ENCODE data around the gene C5orf63.
"Not testable (repeated sequence)": the region's sequence is repeated elsewhere in the genome, so short reads cannot be mapped to it uniquely, and the experiment has no call there.

The C5orf63 gene

DNA sequence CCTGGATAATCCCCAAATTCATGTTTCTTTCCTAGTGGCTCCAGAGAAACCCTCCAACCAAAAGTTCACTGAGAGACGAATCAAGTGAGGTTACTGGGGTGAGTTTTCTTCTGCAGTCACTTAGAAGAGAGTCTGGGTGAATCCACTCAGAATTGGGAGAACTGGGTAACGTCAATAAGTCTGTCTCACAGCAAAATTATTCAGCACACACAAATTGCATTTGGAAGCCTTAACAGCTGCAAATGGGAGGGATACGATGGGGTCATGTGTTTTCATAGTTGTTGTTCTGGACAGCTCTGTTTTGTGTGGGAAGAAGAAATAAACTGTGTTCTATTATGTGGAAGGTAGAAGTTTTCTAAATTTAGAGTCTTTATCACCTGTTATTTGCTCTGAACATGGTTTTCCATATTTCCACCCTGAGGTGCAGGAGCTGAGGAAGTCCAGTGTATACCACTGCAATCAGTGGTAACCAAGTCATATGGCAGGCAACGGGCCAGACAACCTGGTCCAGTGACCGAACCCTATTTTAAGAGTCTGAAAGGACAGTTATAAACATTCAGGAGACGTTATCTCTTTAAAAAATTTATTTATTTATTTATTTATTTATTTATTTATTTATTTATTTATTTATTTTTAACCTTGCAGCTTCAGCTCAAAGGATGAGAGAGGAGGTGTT, 64.9 kb downstream of the C5orf63 start:
- Histone ChIP-seq H3K27me3 (replicated peaks; ENCODE audit: insufficient read depth, low read length) (no peaks in the 10 kb centered on the region), H3K27ac (ENCODE audit: low read length) (no peak overlapping the region), H3K36me3 (replicated peaks; ENCODE audit: insufficient read depth, low read length) (no peaks in the 10 kb centered on the region), H3K9me3 (replicated peaks; ENCODE audit: insufficient read depth, low read length) (no peaks in the 10 kb centered on the region), H3K9me2 (replicated peaks; ENCODE audit: insufficient read depth, low read length) (no peaks in the 10 kb centered on the region), H3K4me2 (ENCODE audit: low read depth, low read length) (no peak overlapping the region), H3F3A (ENCODE audit: insufficient read depth, low read length) (no peaks in the 10 kb centered on the region), H3K79me2 (ENCODE audit: low read length) (peaks cover 28% of the 10 kb centered on the region), H3K4me1 (ENCODE audit: low read length) (peaks cover 10% of the 10 kb centered on the region), H4K20me1 (ENCODE audit: insufficient read depth, low read length) (no peaks in the 10 kb centered on the region), H3K9ac (ENCODE audit: low read length) (no peak overlapping the region), H3K4me3 (ENCODE audit: low read length) (no peak overlapping the region), H2AFZ (ENCODE audit: low read length) (no peak overlapping the region)
- DNase-seq, result no peak
- no peak for TF ChIP-seq EZH2 (optimal IDR thresholded peaks at IDR 0.05; ENCODE audit: low read depth, low read length)
- no peak for TF ChIP-seq EZH2phosphoT487 (IDR thresholded peaks at IDR 0.05; ENCODE audit: low read length)
- TF ChIP-seq, protein P1, sequence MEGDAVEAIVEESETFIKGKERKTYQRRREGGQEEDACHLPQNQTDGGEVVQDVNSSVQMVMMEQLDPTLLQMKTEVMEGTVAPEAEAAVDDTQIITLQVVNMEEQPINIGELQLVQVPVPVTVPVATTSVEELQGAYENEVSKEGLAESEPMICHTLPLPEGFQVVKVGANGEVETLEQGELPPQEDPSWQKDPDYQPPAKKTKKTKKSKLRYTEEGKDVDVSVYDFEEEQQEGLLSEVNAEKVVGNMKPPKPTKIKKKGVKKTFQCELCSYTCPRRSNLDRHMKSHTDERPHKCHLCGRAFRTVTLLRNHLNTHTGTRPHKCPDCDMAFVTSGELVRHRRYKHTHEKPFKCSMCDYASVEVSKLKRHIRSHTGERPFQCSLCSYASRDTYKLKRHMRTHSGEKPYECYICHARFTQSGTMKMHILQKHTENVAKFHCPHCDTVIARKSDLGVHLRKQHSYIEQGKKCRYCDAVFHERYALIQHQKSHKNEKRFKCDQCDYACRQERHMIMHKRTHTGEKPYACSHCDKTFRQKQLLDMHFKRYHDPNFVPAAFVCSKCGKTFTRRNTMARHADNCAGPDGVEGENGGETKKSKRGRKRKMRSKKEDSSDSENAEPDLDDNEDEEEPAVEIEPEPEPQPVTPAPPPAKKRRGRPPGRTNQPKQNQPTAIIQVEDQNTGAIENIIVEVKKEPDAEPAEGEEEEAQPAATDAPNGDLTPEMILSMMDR (IDR thresholded peaks at IDR 0.05; ENCODE audit: low read length), result no peak

DNA sequence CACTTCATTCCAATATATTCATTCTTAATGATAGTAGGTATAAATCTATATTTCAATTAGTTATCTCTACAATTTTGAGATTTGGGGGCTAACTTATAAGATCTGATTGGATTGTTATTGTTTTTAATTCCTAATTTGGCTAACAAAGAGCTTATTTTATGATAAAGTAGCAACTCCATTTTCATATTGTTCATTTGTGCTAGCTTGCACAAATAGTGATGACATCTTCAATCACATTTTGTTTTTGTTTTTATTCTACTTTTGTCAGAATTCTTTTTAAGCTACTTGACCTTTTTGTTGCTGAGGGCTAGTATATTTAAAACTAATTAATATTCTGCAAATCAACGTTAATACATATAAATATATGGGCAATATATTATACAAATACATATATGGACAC, 65.8 kb downstream of the C5orf63 start:
- H3K36me3 ChIP-seq (replicated peaks; ENCODE audit: insufficient read depth, low read length), result no peaks in the 10 kb centered on the region
- no peak overlapping the region for H3K4me3 ChIP-seq (ENCODE audit: low read length)
- H3K27ac ChIP-seq (ENCODE audit: low read length), result no peak overlapping the region
- H3K4me1 ChIP-seq (ENCODE audit: low read length), result peaks cover 10% of the 10 kb centered on the region
- no peaks in the 10 kb centered on the region for H3K27me3 ChIP-seq (replicated peaks; ENCODE audit: insufficient read depth, low read length)
- H4K20me1 ChIP-seq (ENCODE audit: insufficient read depth, low read length), result no peaks in the 10 kb centered on the region
- TF ChIP-seq EZH2phosphoT487 (IDR thresholded peaks at IDR 0.05; ENCODE audit: low read length) (no peak), EZH2 (optimal IDR thresholded peaks at IDR 0.05; ENCODE audit: low read depth, low read length) (no peak)
- TF ChIP-seq, protein P1 (IDR thresholded peaks at IDR 0.05; ENCODE audit: low read length), result no peak
- H3K9me3 ChIP-seq (replicated peaks; ENCODE audit: insufficient read depth, low read length), result no peaks in the 10 kb centered on the region
- no peak overlapping the region for H2AFZ ChIP-seq (ENCODE audit: low read length)
- DNase-seq, result no peak
- H3K4me2 ChIP-seq (ENCODE audit: low read depth, low read length), result no peak overlapping the region
- H3K9me2 ChIP-seq (replicated peaks; ENCODE audit: insufficient read depth, low read length), result no peaks in the 10 kb centered on the region
- H3F3A ChIP-seq (ENCODE audit: insufficient read depth, low read length), result no peaks in the 10 kb centered on the region
- H3K79me2 ChIP-seq (ENCODE audit: low read length), result peaks cover 27% of the 10 kb centered on the region
- H3K9ac ChIP-seq (ENCODE audit: low read length), result no peak overlapping the region

DNA sequence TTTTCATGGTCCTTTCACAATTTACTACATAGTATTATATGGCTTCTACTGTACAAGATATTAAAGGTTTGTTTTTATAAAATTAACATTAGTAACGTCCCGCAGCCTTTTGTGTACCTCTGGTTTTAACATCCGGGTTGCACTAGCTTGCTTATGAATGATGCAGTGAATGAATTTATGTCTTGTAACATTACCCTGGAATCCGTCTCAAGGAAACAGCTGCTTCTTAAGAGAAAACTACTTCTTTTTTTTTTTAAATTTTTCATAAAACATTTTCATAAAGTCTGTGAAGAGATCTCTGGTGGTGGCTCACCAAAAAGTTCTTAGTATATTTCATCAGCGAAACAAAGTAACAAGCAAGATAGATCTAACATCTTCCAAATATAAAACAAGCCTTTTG, 66.6 kb downstream of the C5orf63 start:
- no peak for DNase-seq
- Histone ChIP-seq H3K36me3 (replicated peaks; ENCODE audit: insufficient read depth, low read length) (no peaks in the 10 kb centered on the region), H3K4me3 (ENCODE audit: low read length) (no peak overlapping the region), H3K9me2 (replicated peaks; ENCODE audit: insufficient read depth, low read length) (no peaks in the 10 kb centered on the region), H3K4me1 (ENCODE audit: low read length) (peaks cover 5% of the 10 kb centered on the region), H3K27me3 (replicated peaks; ENCODE audit: insufficient read depth, low read length) (no peaks in the 10 kb centered on the region), H3K9ac (ENCODE audit: low read length) (no peak overlapping the region), H3K27ac (ENCODE audit: low read length) (no peak overlapping the region), H3K4me2 (ENCODE audit: low read depth, low read length) (no peak overlapping the region), H2AFZ (ENCODE audit: low read length) (no peak overlapping the region), H3F3A (ENCODE audit: insufficient read depth, low read length) (no peaks in the 10 kb centered on the region), H3K9me3 (replicated peaks; ENCODE audit: insufficient read depth, low read length) (no peaks in the 10 kb centered on the region), H3K79me2 (ENCODE audit: low read length) (peaks cover 28% of the 10 kb centered on the region), H4K20me1 (ENCODE audit: insufficient read depth, low read length) (no peaks in the 10 kb centered on the region)
- TF ChIP-seq EZH2 (optimal IDR thresholded peaks at IDR 0.05; ENCODE audit: low read depth, low read length), result no peak
- TF ChIP-seq, protein P1 (IDR thresholded peaks at IDR 0.05; ENCODE audit: low read length), result no peak
- TF ChIP-seq EZH2phosphoT487 (IDR thresholded peaks at IDR 0.05; ENCODE audit: low read length), result no peak

DNA sequence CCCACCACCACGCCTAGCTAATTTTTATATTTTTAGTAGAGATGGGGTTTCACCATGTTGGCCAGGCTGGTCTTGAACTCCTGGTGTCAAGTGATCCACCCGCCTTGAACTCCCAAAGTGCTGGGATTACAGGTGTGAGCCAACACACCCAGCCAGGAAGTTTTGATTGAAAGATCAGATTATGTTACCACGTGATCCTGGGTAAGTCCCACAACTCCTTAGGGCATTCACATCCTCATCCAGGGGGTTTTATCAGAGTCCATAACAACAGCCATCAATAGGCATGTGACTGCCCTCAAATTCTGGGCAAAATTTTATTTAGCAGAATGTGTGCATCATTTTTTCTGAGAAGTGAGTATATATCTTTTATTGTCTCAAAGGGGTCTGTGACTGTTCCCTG, 68.0 kb downstream of the C5orf63 start:
- H3F3A ChIP-seq (ENCODE audit: insufficient read depth, low read length); H2AFZ ChIP-seq (ENCODE audit: low read length); H3K9me2 ChIP-seq (replicated peaks; ENCODE audit: insufficient read depth, low read length); H3K4me2 ChIP-seq (ENCODE audit: low read depth, low read length); H4K20me1 ChIP-seq (ENCODE audit: insufficient read depth, low read length); H3K4me1 ChIP-seq (ENCODE audit: low read length); H3K27ac ChIP-seq (ENCODE audit: low read length); H3K4me3 ChIP-seq (ENCODE audit: low read length); H3K27me3 ChIP-seq (replicated peaks; ENCODE audit: insufficient read depth, low read length); DNase-seq; H3K9ac ChIP-seq (ENCODE audit: low read length); H3K36me3 ChIP-seq (replicated peaks; ENCODE audit: insufficient read depth, low read length); H3K9me3 ChIP-seq (replicated peaks; ENCODE audit: insufficient read depth, low read length): not testable (repeated sequence)
- peaks cover 24% of the 10 kb centered on the region for H3K79me2 ChIP-seq (ENCODE audit: low read length)
